Endodermal cell (in vitro differentiated cells): ENCODE data around the gene CHAF1B. TPM values are rescaled to one million over a fixed set of nuclear protein-coding genes. Genes with fewer than 3 reads are reported as not detected.

Source experiments
- DNase-seq: peaks from one replicate; pipeline ENCODE4 v3.0.0-alpha.2; 2017
- H3K27ac ChIP-seq: 2 replicates; pipeline ENCODE4 v1.5.1; 2013; ENCODE audit warnings: mild to moderate bottlenecking, low read depth, low read length, moderate library complexity
- H3K27me3 ChIP-seq: 2 replicates; pipeline ENCODE4 v1.6.1; 2013; ENCODE audit warnings: mild to moderate bottlenecking, low read length, moderate library complexity; ENCODE audit not compliant: insufficient read depth, control insufficient read depth, poor library complexity, severe bottlenecking
- H3K36me3 ChIP-seq: 2 replicates; pipeline ENCODE4 v1.7.0; 2013; ENCODE audit warnings: mild to moderate bottlenecking, low read length, moderate library complexity; ENCODE audit not compliant: control insufficient read depth, insufficient read depth
- H3K4me1 ChIP-seq: one replicate; pipeline ENCODE4 v1.7.0; 2013; ENCODE audit warnings: low read length; ENCODE audit not compliant: control insufficient read depth, insufficient read depth
- H3K4me3 ChIP-seq: 2 replicates; pipeline ENCODE4 v1.5.1; 2013; ENCODE audit warnings: mild to moderate bottlenecking, low read length, moderate library complexity
- H3K9ac ChIP-seq: 2 replicates; pipeline ENCODE4 v1.6.1; 2013; ENCODE audit warnings: mild to moderate bottlenecking, low read length, moderate library complexity; ENCODE audit not compliant: poor library complexity, severe bottlenecking; ENCODE audit errors: extremely low read depth
- H3K9me3 ChIP-seq: 2 replicates; pipeline ENCODE4 v1.6.1; 2013; ENCODE audit warnings: mild to moderate bottlenecking, low read length, moderate library complexity; ENCODE audit not compliant: control insufficient read depth
- H3K27ac Mint-ChIP-seq: 2 replicates; pipeline ENCODE4 v1.8.0; 2020; ENCODE audit warnings: mixed read lengths
- H3K27me3 Mint-ChIP-seq: 2 replicates; pipeline ENCODE4 v1.8.0; 2021; ENCODE audit warnings: mild to moderate bottlenecking, mixed read lengths; ENCODE audit not compliant: insufficient read depth
- H3K36me3 Mint-ChIP-seq: 2 replicates; pipeline ENCODE4 v1.8.0; 2020; ENCODE audit warnings: low read depth, mixed read lengths
- H3K4me1 Mint-ChIP-seq: 2 replicates; pipeline ENCODE4 v1.8.0; 2020; ENCODE audit warnings: mixed read lengths
- H3K4me3 Mint-ChIP-seq: 2 replicates; pipeline ENCODE4 v1.8.0; 2020; ENCODE audit warnings: mild to moderate bottlenecking, moderate library complexity, mixed read lengths
- H3K9me3 Mint-ChIP-seq: 2 replicates; pipeline ENCODE4 v1.8.0; 2020; ENCODE audit warnings: mild to moderate bottlenecking, mixed read lengths
- CTCF ChIP-seq: fragments of 200-600 bp; sonication (generic); conservative IDR thresholded peaks from 2 replicates; pipeline ENCODE4 v1.5.0; 2021; ENCODE audit warnings: antibody characterized with exemption, mild to moderate bottlenecking
- WGBS, 2 experiments: methylation state at CpG; one replicate each; pipeline versions ENCODE4 v1.1.5 to v1.1.7; 2013; ENCODE audit warnings: missing lambda C conversion rate in 2 of 2, mixed read lengths in 1 of 2; ENCODE audit not compliant: insufficient coverage in 1 of 2, insufficient read length in 1 of 2; 5-methylcytosine and 5-hydroxymethylcytosine counted together
- total RNA-seq, 2 donors: library from RNA; stranded (reverse); fragmentation: NEBNext Ultra II Directional in 1 of 2; extraction: Animal tissue kit (Norgen Biotek cat#: 25700) in 1 of 2; gene quantifications; 2 replicates in 1 of 2; 3 replicates in 1 of 2; pipeline ENCODE4 v1.2.1, GENCODE V29; 2021

The CHAF1B gene
- total RNA-seq, 2 donors from 2014 or later, result 16.3 to 27.1 TPM

- Mint-ChIP-seq H3K27me3 (peaks cover 2% of the 10 kb centered on the region), H3K4me1 (peaks cover 4% of the 10 kb centered on the region), H3K4me3 (no peak overlapping the region), H3K36me3 (no peaks in the 10 kb centered on the region), H3K9me3 (no peaks in the 10 kb centered on the region), H3K27ac (no peak overlapping the region)
- H3K27me3 ChIP-seq, result no peaks in the 10 kb centered on the region
- TF ChIP-seq CTCF, result no peak
- H3K4me1 ChIP-seq, result no peaks in the 10 kb centered on the region
- WGBS, 2 experiments, result 88 to 94% methylated on average over 6 of the region's 6 CpGs
- H3K9ac ChIP-seq, result no peak overlapping the region
- no peaks in the 10 kb centered on the region for H3K36me3 ChIP-seq
- DNase-seq, result no peak
- no peak overlapping the region for H3K27ac ChIP-seq
- no peak overlapping the region for H3K4me3 ChIP-seq
- H3K9me3 ChIP-seq, result no peaks in the 10 kb centered on the region
Observed at GRCh38 chr21:36441715-36442114, 56.5 kb downstream of the CHAF1B start.

- TF ChIP-seq CTCF, result no peak
- Histone ChIP-seq H3K9me3 (no peaks in the 10 kb centered on the region), H3K4me3 (no peak overlapping the region), H3K4me1 (no peaks in the 10 kb centered on the region), H3K27ac (no peak overlapping the region), H3K36me3 (no peaks in the 10 kb centered on the region), H3K27me3 (no peaks in the 10 kb centered on the region), H3K9ac (no peak overlapping the region)
- no peak for DNase-seq
- WGBS, 2 experiments, result 74 to 81% methylated on average over 5 to 10 of the region's 10 CpGs
- no peak overlapping the region for H3K4me3 Mint-ChIP-seq
- H3K27ac Mint-ChIP-seq, result peak overlapping the region; percentile 22
- H3K9me3 Mint-ChIP-seq, result no peaks in the 10 kb centered on the region
- peaks cover 2% of the 10 kb centered on the region for H3K27me3 Mint-ChIP-seq
- peaks cover 4% of the 10 kb centered on the region for H3K4me1 Mint-ChIP-seq
- H3K36me3 Mint-ChIP-seq, result no peaks in the 10 kb centered on the region
Observed at GRCh38 chr21:36446301-36446700, 61.1 kb downstream of the CHAF1B start.

- H3K9me3 ChIP-seq, result no peaks in the 10 kb centered on the region
- H3K27ac Mint-ChIP-seq, result no peak overlapping the region
- peaks cover 25% of the 10 kb centered on the region for H3K4me1 Mint-ChIP-seq
- 88 to 100% methylated on average over 1 of the region's 2 CpGs for WGBS, 2 experiments
- no peak overlapping the region for H3K9ac ChIP-seq
- no peak overlapping the region for H3K27ac ChIP-seq
- H3K36me3 Mint-ChIP-seq, result no peaks in the 10 kb centered on the region
- H3K4me3 ChIP-seq, result no peak overlapping the region
- H3K9me3 Mint-ChIP-seq, result no peaks in the 10 kb centered on the region
- H3K4me1 ChIP-seq, result peaks cover 13% of the 10 kb centered on the region
- H3K27me3 ChIP-seq, result no peaks in the 10 kb centered on the region
- no peak for DNase-seq
- no peaks in the 10 kb centered on the region for H3K36me3 ChIP-seq
- H3K4me3 Mint-ChIP-seq, result no peak overlapping the region
- no peak for TF ChIP-seq CTCF
- H3K27me3 Mint-ChIP-seq, result peaks cover 4% of the 10 kb centered on the region
Observed at GRCh38 chr21:36450511-36450910, 65.3 kb downstream of the CHAF1B start.
